Cardiac fibroblast (primary cell): ENCODE measurements around the gene MED31.

Source experiments
- DNase-seq, 2 donors: peaks; one replicate each; pipeline versions ENCODE4 v3.0.0 to v3.0.0-alpha.2; 2010; ENCODE audit warnings: low read depth in 2 of 2
- H3K4me3 ChIP-seq, 2 donors: replicated peaks in 1 of 2; 1 replicate in 1 of 2; 2 replicates in 1 of 2; pipeline ENCODE4 v1.5.1; 2011; ENCODE audit warnings: low read depth in 2 of 2, low read length in 2 of 2, mild to moderate bottlenecking in 2 of 2, moderate library complexity in 1 of 2
- CTCF ChIP-seq: IDR thresholded peaks from one replicate; pipeline ENCODE4 v1.5.1; 2011; ENCODE audit warnings: low read depth, mild to moderate bottlenecking, low read length, inconsistent platforms

The MED31 gene

GRCh38 chr17:6684460-6684783 lies 33.0 kb upstream of the MED31 start:
- no peak for TF ChIP-seq CTCF
- no peak overlapping the region for H3K4me3 ChIP-seq
- no peak for DNase-seq

- no peak overlapping the region for H3K4me3 ChIP-seq
- TF ChIP-seq CTCF: no peak
- DNase-seq: no peak
Observed at GRCh38 chr17:6683730-6684459, 32.5 kb upstream of the MED31 start.

- no peak overlapping the region for H3K4me3 ChIP-seq
- no peak for DNase-seq
- no peak for TF ChIP-seq CTCF
Observed at GRCh38 chr17:6683081-6683684, 31.8 kb upstream of the MED31 start.

- DNase-seq: no peak
- TF ChIP-seq CTCF: no peak
- H3K4me3 ChIP-seq: no peak overlapping the region
Observed at GRCh38 chr17:6682339-6682738, 30.9 kb upstream of the MED31 start.

GRCh38 chr17:6681671-6682070 lies 30.3 kb upstream of the MED31 start:
- no peak for TF ChIP-seq CTCF
- H3K4me3 ChIP-seq: no peak overlapping the region
- DNase-seq: peak in 1 of 2 donors; percentile 13

- DNase-seq: no peak
- no peak for TF ChIP-seq CTCF
- no peak overlapping the region for H3K4me3 ChIP-seq
Observed at GRCh38 chr17:6681176-6681575, 29.8 kb upstream of the MED31 start.
